HL-60 (cell line): ENCODE measurements around the gene COL19A1.

Source experiments
- DNase-seq, 2 experiments: peaks; one replicate each; pipeline ENCODE4 v3.0.0-alpha.2; 2010 to 2020; ENCODE audit warnings: low read depth in 1 of 2, low spot score in 1 of 2
- H3K27ac ChIP-seq: fragments of 250-450 bp; sonication (Bioruptor Pico); replicated peaks from 2 replicates; pipeline ENCODE4 v1.5.1; 2020; ENCODE audit warnings: mild to moderate bottlenecking, moderate library complexity
- H3K27me3 ChIP-seq: fragments of 250-450 bp; sonication (Bioruptor Pico); 2 replicates; pipeline ENCODE4 v1.5.1; 2021; ENCODE audit warnings: mild to moderate bottlenecking, moderate library complexity; ENCODE audit not compliant: insufficient read depth, poor library complexity, severe bottlenecking
- H3K4me3 ChIP-seq: replicated peaks from 2 replicates; pipeline ENCODE4 v1.5.1; 2011; ENCODE audit warnings: mild to moderate bottlenecking, control low read depth, low read length; ENCODE audit not compliant: insufficient read depth
- CTCF ChIP-seq: IDR thresholded peaks from one replicate; pipeline ENCODE4 v1.5.1; 2011; ENCODE audit warnings: low read length, control low read depth, inconsistent platforms; ENCODE audit not compliant: insufficient read depth
- GABPA ChIP-seq: IDR thresholded peaks from 2 replicates; pipeline ENCODE4 v1.6.1; 2012; ENCODE audit warnings: low read depth
- POLR2AphosphoS5 ChIP-seq: IDR thresholded peaks from 2 replicates; pipeline ENCODE4 v1.6.1; 2012; ENCODE audit warnings: low read depth
- SPI1 ChIP-seq: IDR thresholded peaks from 2 replicates; pipeline ENCODE4 v1.6.1; 2012; ENCODE audit warnings: low read depth, mild to moderate bottlenecking, borderline replicate concordance
- TF ChIP-seq, protein P1 (sequence below): IDR thresholded peaks from 2 replicates; pipeline ENCODE4 v1.6.1; 2012; ENCODE audit warnings: low read depth; ENCODE audit not compliant: insufficient replicate concordance

Gene COL19A1

GRCh38 chr6:70241031-70241430 lies 374.7 kb downstream of the COL19A1 start:
- TF ChIP-seq GABPA = no peak
- DNase-seq = no peak
- H3K27ac ChIP-seq = no peak overlapping the region
- H3K27me3 ChIP-seq = no peaks in the 10 kb centered on the region
- no peak overlapping the region for H3K4me3 ChIP-seq

DNA sequence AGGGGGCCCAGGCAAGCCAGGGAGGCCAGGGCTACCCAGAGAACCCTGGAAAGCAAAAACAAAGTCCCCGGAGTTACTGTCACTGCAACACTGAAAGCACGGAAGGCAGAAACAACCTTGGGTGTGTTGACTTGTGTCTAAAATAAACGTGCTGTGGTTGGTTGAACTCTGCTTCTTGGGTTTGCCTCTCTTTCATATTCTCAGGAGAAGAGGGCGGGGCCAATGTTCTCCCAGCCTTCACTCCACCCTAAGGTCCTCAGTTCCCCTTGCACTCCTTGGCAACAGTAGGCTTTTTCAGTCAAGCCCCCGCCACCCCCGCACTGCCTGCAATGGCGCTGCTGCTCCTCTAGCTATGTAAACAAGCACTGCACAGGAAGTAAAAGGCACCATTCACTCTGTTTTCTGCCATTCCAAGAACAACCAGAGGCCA lies 375.6 kb downstream of the COL19A1 start:
- Histone ChIP-seq H3K27ac (no peak overlapping the region), H3K27me3 (no peaks in the 10 kb centered on the region), H3K4me3 (no peak overlapping the region)
- no peak for DNase-seq
- TF ChIP-seq POLR2AphosphoS5 (no peak), GABPA (no peak), SPI1 (no peak), CTCF (no peak)
- TF ChIP-seq, protein P1, sequence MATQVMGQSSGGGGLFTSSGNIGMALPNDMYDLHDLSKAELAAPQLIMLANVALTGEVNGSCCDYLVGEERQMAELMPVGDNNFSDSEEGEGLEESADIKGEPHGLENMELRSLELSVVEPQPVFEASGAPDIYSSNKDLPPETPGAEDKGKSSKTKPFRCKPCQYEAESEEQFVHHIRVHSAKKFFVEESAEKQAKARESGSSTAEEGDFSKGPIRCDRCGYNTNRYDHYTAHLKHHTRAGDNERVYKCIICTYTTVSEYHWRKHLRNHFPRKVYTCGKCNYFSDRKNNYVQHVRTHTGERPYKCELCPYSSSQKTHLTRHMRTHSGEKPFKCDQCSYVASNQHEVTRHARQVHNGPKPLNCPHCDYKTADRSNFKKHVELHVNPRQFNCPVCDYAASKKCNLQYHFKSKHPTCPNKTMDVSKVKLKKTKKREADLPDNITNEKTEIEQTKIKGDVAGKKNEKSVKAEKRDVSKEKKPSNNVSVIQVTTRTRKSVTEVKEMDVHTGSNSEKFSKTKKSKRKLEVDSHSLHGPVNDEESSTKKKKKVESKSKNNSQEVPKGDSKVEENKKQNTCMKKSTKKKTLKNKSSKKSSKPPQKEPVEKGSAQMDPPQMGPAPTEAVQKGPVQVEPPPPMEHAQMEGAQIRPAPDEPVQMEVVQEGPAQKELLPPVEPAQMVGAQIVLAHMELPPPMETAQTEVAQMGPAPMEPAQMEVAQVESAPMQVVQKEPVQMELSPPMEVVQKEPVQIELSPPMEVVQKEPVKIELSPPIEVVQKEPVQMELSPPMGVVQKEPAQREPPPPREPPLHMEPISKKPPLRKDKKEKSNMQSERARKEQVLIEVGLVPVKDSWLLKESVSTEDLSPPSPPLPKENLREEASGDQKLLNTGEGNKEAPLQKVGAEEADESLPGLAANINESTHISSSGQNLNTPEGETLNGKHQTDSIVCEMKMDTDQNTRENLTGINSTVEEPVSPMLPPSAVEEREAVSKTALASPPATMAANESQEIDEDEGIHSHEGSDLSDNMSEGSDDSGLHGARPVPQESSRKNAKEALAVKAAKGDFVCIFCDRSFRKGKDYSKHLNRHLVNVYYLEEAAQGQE = no peak

- no peaks in the 10 kb centered on the region for H3K27me3 ChIP-seq
- TF ChIP-seq POLR2AphosphoS5 (no peak), SPI1 (no peak), GABPA (no peak), CTCF (no peak)
- TF ChIP-seq, protein P1 = no peak
- H3K27ac ChIP-seq = no peak overlapping the region
- no peak overlapping the region for H3K4me3 ChIP-seq
- no peak for DNase-seq
Observed at GRCh38 chr6:70246118-70246517, 379.8 kb downstream of the COL19A1 start.

DNA sequence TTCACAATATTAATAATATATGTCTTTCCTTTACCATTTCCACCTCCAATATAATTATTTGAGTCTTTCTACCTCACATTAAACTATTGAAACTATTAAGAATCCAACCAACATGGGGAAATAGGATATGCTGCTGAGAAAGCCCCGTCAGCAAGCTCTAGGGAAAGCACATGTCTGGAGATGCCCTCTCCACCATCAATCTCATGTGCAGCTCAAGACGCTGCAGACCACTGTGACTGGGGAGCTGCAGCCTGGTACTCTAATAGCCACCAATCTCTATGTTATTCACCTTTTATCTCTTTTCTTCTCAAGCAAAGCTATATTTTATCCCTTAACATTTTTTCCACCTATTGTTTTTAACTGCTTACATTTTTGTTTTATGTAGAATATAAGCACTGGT lies 386.2 kb downstream of the COL19A1 start:
- Histone ChIP-seq H3K4me3 (no peak overlapping the region), H3K27ac (no peak overlapping the region), H3K27me3 (peaks cover 2% of the 10 kb centered on the region)
- no peak for DNase-seq
- no peak for TF ChIP-seq SPI1

DNA sequence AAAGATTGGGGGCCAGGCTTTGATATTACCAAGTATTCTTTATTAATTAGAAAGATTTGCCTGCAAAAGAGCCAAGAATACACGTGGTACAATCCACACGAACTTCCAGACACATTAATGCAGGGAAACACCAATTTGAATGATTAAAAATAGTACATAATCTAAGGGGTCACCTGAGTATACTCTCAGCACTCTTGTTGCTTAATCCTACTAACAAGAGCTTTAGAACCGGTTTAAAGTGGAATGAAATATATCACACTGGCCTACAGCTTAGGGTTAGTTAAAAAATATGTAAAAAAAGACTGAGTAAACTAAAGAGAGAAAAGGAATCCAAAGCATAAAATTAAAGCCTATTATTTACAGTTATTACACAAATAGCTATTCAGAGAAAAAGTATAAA lies 387.6 kb downstream of the COL19A1 start:
- H3K4me3 ChIP-seq = no peak overlapping the region
- TF ChIP-seq, protein P1 = no peak
- TF ChIP-seq SPI1 = no peak
- TF ChIP-seq GABPA = no peak
- TF ChIP-seq CTCF = no peak
- TF ChIP-seq POLR2AphosphoS5 = no peak
- no peak overlapping the region for H3K27ac ChIP-seq
- no peak for DNase-seq
- peaks cover 2% of the 10 kb centered on the region for H3K27me3 ChIP-seq
